ENCODE data around the gene ASB17.
"Not testable (repeated sequence)": the region's sequence is repeated elsewhere in the genome, so short reads cannot be mapped to it uniquely, and the experiment has no call there.

Gene ASB17, protein sequence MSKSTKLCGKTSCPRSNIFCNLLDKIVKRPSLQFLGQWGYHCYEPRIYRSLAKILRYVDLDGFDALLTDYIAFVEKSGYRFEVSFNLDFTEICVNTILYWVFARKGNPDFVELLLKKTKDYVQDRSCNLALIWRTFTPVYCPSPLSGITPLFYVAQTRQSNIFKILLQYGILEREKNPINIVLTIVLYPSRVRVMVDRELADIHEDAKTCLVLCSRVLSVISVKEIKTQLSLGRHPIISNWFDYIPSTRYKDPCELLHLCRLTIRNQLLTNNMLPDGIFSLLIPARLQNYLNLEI

DNA sequence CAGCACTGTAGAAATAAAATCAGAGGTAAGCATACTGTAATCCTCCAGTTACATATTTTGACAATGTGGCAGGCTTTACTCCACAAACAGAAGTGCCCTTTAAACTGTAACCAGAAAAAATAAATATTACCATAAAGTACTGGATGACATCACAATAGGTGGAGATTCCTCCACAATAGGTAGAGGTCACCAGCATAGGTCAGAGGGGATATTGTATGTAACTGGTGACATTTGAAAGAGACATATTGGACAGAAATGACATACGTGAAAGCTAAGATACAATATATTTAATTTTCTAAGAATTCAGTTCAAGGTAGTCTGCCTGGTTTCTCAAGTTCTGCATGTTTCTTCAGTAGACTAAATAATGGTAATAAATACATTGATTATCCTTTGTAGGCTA is at the start of gene ASB17:
TSS of gene ASB17 (minus strand) at position 101 of the 400 bp plus-strand sequence. CDS start 113 bp downstream, outside the sequence.
- DNase-seq = no peak

DNA sequence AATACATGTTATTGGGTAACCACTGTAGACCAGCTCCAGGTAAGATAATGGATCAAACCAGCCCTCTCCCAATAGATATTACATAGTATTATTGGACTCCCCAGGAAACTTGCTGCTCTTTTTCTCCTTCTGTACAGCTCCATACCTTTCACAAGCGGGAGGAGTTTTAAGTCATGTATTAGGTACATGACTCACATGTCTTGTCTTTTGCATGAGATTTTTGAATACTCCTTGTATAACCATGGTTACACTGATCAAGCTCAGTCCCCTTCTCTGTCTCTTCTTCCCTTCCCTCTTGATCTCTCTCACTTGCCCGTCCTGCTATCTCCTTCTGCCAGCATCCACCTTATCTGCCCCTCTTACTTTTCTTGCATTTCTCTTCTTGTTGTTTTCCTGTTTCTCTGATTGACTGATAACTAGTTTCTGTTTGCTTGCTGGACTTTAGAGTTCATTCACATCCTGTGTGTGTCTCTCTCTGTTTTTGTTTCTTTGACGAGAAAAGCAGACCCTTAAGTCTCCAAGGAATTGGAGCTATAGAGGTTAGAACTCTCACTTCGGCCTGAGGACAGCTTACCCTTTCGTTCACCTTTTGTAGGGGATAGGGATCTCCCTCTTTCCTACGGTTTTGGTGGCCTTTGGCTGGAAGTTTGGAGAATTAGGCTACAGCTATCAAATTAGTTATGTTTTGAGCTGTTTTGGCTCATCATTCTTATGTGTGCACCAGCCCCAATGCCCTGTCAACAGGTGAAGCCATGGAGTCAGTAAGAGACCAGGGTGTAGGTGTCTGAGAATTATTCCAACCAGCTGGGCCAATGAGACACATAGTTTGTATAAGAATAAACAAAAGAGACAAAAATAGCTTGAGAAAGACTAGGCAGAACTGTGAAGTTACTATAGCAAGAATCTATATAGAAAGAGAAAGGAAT is 49.0 kb upstream of the ASB17 start:
- DNase-seq = no peak

DNA sequence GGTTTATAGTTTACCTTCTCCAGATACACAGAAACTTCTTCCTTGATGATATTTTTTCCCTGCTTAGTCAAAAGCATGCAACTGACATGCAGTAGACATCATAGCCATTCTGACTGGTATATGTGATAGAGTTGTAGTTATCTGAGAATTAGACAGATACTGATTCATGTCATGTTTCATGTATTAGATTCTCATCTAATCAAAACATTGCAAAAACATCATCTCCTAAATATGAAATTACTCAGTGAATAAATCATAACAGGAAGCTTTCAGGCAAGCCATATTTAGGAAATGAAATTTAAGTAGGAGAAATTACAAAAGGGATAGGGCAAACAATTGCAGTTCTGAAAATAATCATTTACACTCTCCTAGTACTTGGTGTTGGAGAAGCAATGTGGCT is 38.4 kb upstream of the ASB17 start:
- DNase-seq = no peak

DNA sequence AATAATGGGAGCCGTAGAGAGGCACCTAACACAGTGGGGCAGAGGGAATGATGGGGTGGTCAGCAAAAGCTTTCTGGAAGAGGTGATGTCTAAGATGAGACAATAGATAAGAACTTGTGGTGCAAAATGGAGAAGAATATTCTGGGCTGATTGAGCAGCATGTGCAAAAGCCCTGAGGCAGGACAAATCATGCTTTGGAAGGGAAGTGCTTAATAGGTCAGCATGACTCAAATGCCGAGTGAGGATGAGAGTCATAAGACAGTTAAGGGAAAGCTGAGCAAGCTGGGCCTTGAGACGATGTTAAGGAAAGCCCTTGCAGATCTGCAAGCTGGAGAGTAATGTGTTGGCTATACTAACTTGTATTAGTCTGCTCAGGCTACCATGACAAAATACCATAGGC is 37.3 kb upstream of the ASB17 start:
- no peak for DNase-seq

DNA sequence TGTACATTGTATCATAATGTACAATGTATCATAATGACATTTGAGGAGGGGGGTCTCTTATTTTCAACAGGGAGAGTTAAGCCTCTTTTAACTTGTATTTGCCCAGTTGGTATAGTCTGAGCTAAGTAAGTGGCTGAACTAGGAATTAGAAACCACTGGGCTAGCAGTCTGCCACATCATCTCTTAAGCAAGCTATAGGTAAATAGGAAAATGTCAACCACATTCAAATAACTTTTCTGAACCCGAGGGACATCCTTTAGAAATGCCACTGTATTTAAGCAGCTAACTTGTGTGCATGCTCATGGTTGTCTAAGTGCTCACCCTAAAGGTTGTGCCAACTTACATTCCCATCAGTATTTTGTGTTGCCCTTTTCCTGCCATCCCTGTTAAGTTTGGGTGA is 35.5 kb upstream of the ASB17 start:
- DNase-seq = no peak

DNA sequence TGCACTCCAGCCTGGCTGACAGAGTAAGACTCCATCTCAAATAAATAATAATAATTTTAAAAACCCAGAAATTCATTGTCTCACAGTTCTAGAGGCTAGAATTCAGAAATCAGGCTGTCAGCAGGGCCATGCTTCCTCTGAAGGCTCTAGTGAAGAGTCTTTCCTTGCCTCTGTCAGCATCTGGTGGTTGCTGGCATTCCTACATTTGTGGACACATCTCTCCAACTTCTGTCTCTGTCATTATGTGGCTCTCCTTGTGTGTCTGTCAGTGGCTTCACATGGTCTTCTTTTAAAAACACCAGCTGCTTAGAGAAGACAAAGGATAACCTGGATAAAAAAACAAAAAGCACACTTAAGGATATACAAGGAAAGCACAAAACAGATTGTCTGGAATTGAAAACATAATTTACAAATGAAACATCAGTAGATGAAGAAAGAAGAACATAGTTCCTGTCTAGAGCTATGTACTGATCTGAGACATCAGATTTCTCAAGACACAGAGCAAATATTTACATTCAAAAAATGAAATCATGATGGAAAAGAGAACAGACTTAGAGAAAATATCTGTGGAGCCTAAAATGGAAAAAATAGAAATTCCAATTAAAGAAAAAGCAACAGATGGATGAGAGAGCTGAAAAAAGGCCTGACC is 32.7 kb upstream of the ASB17 start:
- DNase-seq = no peak

DNA sequence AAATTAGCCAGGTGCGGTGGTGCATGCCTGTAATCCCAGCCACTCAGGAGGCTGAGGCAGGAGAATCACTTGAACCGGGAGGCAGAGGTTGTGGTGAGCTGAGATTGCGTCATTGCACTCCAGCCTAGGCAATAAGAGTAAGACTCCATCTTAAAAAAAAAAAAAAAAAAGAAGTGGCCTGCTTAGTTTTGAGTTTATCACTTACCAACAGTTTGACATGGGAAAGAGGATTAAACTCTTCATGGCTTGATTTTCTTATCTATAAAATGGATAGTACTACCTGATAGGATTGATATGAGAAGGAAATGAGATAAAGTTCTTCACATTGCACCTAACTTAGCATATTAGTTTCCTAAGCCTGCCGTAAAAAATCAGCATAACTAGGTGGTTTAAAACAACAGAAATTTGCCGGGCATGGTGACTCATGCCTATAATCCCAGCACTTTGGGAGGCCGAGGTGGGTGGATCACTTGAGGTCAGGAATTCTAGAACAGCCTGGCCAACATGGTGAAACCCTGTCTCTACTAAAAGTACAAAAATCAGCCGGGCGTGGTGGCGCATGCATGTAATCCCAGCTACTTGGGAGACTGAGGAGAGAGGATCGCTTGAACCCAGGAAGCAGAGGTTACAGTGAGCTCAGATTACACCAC is 32.0 kb upstream of the ASB17 start:
- DNase-seq = not testable (repeated sequence)

DNA sequence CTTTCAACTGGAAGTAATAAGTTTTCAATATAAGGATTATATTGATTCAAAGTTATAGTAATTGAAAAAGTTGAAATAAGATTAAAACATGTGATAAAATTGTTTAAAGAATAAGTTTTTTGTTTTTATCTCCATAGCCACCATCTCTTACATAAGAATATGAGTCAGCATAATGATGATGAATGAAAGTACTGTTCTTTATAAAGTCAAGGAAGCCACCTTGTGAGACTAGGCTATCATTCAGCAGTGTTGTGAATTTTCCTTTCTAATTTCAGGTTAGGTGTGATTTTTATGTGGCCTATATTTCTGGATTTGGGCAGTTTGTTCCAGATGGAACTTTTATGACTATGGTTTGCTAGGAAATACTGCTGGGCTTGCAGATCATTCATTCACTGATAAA is 22.4 kb upstream of the ASB17 start:
- DNase-seq = no peak

DNA sequence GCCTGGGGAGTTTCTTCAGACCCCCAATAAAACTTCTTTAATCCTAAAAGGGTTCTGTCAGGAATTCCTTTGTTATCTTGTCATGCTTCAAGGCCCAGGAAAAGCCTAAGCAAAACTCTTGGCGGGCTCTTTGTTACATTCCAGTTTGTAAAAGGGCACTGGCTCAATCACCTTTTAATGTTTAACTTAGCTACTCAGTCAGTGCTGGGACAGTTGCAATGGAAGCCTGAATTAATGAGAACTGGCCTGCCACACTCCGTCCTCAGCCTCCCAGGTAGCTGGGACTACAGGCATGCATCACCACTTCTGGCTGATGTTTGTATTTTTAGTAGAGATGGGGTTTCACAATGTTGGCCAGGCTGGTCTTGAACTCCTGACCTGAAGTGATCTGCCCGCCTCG is 21.3 kb upstream of the ASB17 start:
- DNase-seq = no peak

DNA sequence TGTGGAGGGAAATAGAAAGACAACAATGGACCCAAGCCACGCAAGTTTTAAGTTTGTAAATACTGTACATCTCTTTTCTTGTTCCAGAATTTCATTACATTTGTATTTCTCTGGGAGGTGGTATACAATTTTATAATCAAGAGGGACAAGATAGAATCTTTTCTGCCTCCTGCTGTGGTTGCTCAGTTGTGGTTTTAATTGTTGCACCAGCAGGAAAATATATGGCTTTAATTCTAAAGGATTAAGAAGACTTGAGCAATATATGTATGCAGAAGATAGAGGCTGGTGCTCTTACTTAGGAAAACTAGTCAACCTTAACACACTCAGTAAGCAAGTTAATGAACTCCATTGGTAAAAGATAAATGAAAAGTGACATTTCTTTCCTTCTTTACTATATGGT is 19.8 kb upstream of the ASB17 start:
- DNase-seq = no peak

DNA sequence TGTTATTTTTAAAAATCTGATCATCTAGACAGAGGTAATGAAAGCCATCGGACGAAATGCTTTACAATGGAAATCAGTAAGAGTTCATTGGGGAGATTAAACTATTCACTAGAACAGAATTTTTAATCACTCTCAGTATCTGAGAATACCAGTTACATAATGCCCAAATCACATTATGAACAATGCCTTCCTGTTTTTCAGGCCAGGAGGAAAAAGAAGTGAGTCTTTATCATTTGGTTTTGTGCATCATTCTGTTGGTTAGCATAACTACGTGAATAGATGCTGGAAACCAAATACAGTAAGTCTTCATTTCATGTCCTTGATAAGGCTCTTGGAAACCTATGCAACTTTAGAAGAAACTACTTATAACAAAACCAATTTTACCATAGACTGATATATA is 18.0 kb upstream of the ASB17 start:
- no peak for DNase-seq

DNA sequence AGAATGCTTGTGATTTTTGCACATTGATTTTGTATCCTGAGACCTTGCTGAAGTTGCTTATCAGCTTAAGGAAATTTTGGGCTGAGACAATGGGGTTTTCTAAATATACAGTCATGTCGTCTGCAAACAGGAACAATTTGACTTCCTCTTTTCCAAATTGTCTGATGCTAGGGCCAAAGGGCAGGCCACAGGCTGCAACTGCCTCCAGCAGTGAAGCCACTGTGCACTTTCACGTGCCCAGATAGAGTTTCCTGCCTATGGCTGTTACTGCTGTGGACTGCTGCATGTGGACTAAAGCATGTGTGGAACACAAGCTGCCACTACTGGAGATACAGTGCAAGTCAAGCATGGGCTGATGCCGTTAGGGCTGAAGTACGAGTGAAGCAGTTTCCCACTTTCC is 10.8 kb upstream of the ASB17 start:
- DNase-seq = not testable (repeated sequence)

DNA sequence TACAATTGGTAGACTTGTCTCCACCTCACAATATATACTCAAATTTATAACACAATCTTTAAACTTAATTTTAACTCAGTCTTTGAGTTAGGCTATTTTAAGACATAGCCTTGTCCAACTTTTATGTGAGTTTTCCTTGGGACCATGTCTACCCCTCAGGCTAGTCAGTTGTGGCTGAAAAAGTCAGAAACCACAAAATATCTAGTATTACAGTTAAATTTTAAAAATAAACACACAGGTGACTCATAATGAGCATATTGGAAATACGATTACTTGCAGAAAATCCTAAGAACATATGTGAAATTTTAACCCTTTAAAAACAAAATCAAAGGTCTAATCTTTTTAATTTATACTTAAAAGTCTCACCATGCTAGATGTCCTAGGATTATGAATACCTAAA is 4.8 kb upstream of the ASB17 start:
- DNase-seq = no peak

DNA sequence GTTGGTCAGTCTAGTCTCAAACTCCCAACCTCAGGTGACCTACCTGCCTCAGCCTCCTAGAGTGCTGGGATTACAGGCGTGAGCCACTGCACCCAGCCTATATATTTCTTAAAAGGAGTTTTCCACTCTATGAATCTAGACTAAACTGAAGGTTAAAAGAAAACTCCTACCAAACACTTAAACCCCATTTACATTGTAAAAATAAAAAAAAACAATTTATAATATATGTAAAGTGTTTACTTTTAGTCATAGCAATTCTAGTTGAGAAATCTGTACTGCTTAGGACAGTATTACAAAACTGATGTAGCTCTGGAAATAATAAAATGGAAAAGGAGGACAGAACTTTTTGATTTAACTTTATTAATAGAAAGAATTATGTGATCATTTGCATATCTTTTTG is 9.5 kb downstream of the ASB17 start:
- DNase-seq = no peak

DNA sequence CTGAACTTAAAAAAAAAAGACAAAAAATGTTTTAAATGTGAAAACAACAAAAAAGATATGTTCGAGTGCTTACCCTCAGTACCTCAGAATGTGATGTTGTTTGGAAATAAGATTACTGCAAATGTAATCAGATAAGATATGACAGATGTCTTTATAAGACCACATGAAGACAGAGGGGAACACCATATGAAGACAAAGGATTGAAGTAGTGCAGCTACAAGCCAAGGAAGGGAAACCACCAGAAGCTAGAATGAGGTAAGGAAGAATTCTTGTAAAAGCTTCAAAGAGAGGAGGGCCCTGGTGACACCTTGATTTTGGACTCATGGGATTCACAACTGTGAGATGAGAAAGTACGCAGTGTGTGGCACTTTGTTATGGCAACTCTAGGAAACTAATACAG is 15.4 kb downstream of the ASB17 start:
- no peak for DNase-seq

DNA sequence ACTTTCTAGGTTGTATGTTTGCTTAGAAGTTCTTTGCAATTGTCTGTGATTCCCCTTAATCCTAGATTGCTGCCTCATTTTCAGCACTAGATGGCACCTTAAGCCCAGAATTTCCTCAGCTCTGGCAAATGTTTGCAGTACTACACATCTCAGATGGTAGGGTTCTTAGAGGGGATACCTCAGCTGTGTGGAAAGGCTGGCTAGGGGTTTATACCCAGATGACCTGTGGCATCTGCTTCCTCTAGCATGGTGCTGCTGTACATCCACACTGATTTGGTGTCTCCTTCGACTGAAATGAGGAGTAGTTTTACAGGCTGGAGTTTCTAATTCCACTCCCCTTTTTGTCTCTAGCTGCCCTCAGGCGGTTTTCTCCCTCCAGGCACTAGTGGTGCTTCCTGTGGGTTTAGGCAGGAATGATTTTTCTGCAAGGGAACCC is 23.5 kb downstream of the ASB17 start:
- DNase-seq = no peak

DNA sequence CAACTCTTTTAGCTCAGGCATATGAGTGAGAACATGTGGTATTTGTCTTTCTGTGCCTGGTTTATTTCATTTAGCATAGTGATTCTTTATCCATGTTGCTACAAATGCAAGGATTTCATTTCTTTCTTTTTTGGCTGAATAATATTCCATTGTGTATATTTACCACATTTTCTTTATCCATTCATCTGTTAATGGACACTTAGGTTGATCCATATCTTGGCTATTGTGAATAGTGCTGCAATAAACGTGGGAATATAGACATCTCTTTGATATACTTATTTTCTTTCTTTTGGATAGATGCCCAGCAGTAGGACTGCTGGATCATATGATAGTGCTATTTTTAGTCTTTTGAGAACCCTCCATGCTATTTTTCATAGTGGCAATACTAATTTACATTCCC is 30.8 kb downstream of the ASB17 start:
- no peak for DNase-seq

DNA sequence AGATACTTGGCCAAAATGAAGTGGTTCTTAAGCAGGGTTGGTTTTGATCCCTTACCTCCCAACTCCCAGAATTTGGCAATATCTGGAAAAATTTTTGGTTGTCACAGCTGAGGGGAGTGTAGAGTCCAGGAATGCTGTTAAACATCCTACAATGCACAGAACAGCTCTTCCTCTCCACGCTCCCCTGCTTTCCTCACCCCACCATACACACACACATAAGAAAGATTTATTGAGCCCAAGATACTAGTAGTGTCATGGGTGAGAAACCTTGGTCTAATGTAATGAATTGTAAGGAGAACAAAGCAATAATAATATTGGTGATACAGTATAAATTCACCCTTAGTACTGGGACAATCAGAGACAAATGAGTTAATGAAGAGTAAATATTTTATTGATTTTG is 47.8 kb downstream of the ASB17 start:
- no peak for DNase-seq

DNA sequence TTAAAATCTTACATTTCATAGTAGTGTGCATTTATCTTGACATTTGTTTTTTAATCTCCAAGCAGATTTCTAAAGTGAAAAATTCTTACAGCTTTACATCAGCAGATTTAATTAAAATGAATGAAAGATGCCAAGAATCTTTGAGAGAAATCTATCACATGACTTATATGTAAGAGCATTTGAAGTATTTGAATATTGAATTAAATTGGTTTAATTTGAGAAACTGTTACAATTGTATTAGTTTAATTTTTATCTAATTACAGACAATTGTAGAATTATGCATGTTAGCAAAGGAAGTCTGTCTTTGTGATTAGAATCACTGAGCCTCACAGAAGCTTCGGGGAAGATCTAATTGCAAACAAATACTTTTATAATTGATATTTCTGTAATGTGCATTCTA is 52.2 kb downstream of the ASB17 start:
- no peak for DNase-seq

DNA sequence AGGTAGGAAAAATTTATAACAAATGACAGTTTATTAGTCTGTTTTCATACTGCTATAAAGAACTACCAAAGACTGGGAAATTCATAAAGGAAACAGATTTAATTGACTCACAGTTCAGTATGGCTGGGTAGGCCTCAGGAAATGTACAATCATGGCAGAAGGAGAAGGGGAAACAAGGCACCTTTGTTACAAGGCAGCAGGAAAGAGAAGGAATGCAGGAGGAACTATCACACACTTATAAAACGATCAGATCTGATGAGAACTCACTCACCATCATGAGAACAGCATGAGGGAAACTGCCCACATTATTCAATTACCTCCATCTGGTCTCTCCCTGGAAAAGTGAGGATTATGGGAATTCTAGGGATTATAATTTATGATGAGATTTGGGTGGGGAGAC is 61.3 kb downstream of the ASB17 start:
- no peak for DNase-seq
